ENCODE results near the gene SMAD7. TPM values are rescaled to one million over a fixed set of nuclear protein-coding genes. Genes with fewer than 3 reads are reported as not detected.

The SMAD7 gene
- total RNA-seq, 2 donors from 2014 or later: 80.8 to 107 TPM

DNA sequence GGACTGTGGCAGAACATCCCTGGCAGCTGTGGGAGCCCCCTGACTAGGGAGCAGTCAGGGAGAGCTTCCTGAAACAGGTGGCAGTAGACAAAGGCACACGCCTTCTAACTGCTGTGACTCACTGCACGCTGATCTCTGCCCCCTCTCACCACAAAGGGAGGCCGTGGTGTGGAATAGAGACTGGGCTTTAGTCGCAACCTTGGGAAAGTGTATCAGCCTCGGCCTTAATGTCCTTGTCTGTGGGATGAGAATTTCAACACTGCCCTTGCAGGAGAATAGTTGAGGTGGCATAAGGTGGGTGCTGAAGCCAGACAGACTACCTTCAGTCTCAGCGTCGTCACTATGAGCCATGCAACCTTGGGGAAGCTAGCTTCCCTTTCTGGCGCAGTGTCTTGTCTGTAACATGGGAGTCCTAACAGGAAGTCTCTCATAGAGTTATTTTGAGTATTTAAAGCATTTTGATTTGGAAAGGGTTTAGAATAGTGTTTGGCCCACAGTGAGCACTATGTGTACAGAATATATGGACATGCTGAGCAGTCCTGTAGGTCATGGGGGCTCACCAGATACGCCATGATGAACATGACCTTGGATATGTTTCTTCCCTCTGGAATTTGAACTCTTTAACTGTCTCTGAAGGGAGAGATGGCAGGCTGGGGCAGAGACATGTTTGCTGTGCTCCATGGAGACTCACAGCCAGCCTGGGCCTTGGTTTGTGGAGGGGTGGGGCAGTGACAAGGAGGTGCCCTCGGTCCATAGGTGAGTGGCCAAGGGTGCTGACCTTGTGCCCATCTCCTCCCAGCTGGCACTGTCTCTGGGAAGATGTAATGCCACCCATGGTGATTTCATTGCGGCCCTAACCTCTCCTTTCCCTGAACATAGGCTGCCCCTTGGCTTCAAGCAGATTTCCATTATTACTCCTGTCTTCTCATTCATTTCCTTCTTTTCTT lies 29.5 kb upstream of the SMAD7 start:
- no peaks in the 10 kb centered on the region for H3K4me1 ChIP-seq (ENCODE audit: control insufficient read depth in 1 of 2, low read depth in 2 of 2)
- no peaks in the 10 kb centered on the region for H3K27me3 ChIP-seq (replicated peaks; ENCODE audit: insufficient read depth)
- H3K4me3 ChIP-seq: no peak overlapping the region
- no peak for DNase-seq (ENCODE audit: low spot score)
- no peaks in the 10 kb centered on the region for H3K36me3 ChIP-seq
- TF ChIP-seq, protein P1, sequence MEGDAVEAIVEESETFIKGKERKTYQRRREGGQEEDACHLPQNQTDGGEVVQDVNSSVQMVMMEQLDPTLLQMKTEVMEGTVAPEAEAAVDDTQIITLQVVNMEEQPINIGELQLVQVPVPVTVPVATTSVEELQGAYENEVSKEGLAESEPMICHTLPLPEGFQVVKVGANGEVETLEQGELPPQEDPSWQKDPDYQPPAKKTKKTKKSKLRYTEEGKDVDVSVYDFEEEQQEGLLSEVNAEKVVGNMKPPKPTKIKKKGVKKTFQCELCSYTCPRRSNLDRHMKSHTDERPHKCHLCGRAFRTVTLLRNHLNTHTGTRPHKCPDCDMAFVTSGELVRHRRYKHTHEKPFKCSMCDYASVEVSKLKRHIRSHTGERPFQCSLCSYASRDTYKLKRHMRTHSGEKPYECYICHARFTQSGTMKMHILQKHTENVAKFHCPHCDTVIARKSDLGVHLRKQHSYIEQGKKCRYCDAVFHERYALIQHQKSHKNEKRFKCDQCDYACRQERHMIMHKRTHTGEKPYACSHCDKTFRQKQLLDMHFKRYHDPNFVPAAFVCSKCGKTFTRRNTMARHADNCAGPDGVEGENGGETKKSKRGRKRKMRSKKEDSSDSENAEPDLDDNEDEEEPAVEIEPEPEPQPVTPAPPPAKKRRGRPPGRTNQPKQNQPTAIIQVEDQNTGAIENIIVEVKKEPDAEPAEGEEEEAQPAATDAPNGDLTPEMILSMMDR (IDR thresholded peaks at IDR 0.05): no peak
- H3K27ac ChIP-seq: no peak overlapping the region
- no peaks in the 10 kb centered on the region for H3K9me3 ChIP-seq
- no peak for ATAC-seq (ENCODE audit: insufficient number of reproducible peaks, low FRiP score, low read depth)

DNA sequence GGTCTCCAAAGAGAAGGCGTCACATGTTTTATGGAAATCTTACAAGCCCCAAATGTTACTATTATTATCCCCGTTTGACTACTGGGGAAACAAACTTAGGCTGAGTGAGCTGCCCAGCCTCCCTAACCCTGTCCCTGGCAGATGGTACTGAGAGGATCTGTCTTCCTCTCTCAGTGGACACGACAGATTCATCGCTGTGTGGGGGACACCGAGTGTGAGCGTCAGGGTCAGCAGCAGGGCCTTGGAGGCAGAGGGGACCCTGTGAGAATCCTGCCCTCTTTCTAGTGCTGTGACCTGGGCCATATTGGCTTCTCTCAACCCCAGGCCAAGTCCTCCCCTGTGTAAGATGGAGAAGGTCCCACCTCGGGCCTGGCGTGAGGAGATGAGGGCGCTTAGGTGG lies 27.1 kb upstream of the SMAD7 start:
- H3K36me3 ChIP-seq: no peaks in the 10 kb centered on the region
- H3K9me3 ChIP-seq: no peaks in the 10 kb centered on the region
- ATAC-seq (ENCODE audit: insufficient number of reproducible peaks, low FRiP score, low read depth): no peak
- H3K4me3 ChIP-seq: no peak overlapping the region
- H3K27me3 ChIP-seq (replicated peaks; ENCODE audit: insufficient read depth): no peaks in the 10 kb centered on the region
- DNase-seq (ENCODE audit: low spot score): no peak
- peaks cover 0 to 9% of the 10 kb centered on the region in 2 donors for H3K4me1 ChIP-seq (ENCODE audit: control insufficient read depth in 1 of 2, low read depth in 2 of 2)
- no peak overlapping the region for H3K27ac ChIP-seq
- TF ChIP-seq, protein P1 (IDR thresholded peaks at IDR 0.05): no peak

DNA sequence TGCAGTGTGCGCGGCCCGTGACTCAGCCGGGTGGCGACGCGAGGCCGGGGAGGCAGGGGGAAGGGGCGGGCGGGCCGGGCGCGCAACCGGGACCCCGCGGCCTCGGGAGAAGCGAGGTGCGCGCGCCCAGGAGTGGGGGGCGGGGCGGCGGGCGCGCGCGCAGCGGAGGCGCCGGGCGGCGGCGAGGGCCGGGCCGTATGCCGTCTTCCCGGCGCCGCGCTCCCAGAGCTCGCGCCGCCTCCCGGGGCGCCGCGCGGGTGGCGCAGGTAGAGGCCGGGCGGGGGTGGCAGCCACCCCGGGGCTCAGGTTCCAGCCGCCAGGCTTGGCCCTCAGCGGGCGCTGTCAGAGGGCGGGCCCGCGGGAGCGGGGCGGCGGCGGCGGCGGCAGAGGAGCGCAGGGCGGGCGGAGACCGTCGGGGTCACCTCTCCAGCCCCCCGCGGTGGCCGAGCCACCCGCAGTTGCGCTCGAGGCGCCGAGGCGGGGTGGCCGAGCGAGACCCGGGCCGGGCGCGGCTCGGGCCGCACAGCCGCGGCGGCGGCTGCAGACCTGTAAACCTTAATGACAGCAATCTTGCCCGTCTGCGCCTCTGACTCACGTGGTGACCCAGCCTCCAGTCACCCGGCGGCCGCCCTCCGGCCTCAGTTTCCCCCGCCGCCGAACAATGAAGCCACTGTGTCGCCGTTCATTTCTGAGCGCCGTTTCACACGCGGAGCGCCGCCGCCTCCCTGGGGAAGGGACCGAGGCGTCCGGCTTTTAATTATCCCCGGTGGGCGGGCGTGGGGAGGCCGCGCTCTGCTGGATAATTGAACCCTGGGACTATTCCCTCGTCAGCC lies 25.3 kb upstream of the SMAD7 start:
- TF ChIP-seq, protein P1 (IDR thresholded peaks at IDR 0.05): no peak
- Histone ChIP-seq H3K4me3 (peak overlapping the region; percentile 90), H3K36me3 (no peaks in the 10 kb centered on the region), H3K27me3 (replicated peaks; ENCODE audit: insufficient read depth) (no peaks in the 10 kb centered on the region), H3K9me3 (no peaks in the 10 kb centered on the region), H3K27ac (peak overlapping the region; percentile 78 to 81), H3K4me1 (ENCODE audit: control insufficient read depth in 1 of 2, low read depth in 2 of 2) (peaks cover 0 to 9% of the 10 kb centered on the region in 2 donors)
- ATAC-seq (ENCODE audit: insufficient number of reproducible peaks, low FRiP score, low read depth): peak; percentile 21
- DNase-seq (ENCODE audit: low spot score): no peak

DNA sequence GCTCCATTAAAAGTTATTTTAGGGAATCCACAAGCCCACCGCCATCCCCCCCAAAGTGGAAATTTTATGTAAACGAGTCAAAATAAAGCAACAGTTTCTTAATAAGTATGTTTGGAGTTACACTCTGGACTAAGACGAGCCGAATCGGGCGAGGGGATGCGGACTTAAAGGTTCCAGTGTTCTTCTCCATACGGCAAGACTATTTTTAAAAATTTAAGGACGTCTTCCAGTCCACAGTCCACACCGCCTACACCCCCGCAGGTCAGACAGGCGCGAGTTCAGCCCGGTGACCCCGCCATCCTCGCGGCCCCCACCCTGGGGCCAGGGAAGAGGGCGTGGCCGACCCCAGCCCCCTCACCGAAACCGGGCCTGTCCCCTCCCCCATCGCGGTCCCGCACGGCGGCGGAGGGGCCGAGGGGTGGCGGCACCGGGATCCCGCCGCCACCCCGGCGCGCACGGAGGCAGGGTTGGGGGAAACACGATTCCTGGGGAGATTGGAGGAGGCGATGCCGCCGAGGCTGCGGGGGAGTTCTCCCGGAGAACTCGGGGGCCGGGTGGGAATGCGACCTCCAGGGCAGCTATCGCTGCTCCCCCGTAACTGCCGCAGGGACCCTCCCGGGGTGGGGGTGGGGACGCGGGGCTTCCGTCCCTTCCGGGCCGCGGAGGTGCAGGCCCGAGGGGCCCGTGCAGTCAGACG lies 24.5 kb upstream of the SMAD7 start:
- H3K4me3 ChIP-seq: peak overlapping the region; percentile 90
- no peaks in the 10 kb centered on the region for H3K9me3 ChIP-seq
- H3K27me3 ChIP-seq (replicated peaks; ENCODE audit: insufficient read depth): no peaks in the 10 kb centered on the region
- TF ChIP-seq, protein P1 (IDR thresholded peaks at IDR 0.05): no peak
- H3K4me1 ChIP-seq (ENCODE audit: control insufficient read depth in 1 of 2, low read depth in 2 of 2): peaks cover 0 to 9% of the 10 kb centered on the region in 2 donors
- ATAC-seq (ENCODE audit: insufficient number of reproducible peaks, low FRiP score, low read depth): peak; percentile 7
- H3K27ac ChIP-seq: peak overlapping the region; percentile 78 to 81
- DNase-seq (ENCODE audit: low spot score): no peak
- no peaks in the 10 kb centered on the region for H3K36me3 ChIP-seq

Measured in thoracic aorta (tissue), 2 donors.